ENCODE results near the gene FGD5.

GRCh38 chr3:14923476-14923875, 104.7 kb downstream of the FGD5 start:
- no peak for TF ChIP-seq CTCF (IDR thresholded peaks at IDR 0.05)
- no peak for TF ChIP-seq POLR2A (IDR thresholded peaks at IDR 0.05)

All from vagina (tissue), 2 donors.